CD14-positive monocyte (primary cell): ENCODE measurements around the gene IFIT5. TPM values are rescaled to one million over a fixed set of nuclear protein-coding genes. Genes with fewer than 3 reads are reported as not detected.
"Not testable (repeated sequence)": the region's sequence is repeated elsewhere in the genome, so short reads cannot be mapped to it uniquely, and the experiment has no call there.

Experiments used
- DNase-seq, 3 donors: peaks; one replicate each; pipeline ENCODE4 v3.0.0-alpha.2; 2011 to 2022
- H2AFZ ChIP-seq: 2 replicates; pipeline ENCODE4 v1.6.0; 2012; ENCODE audit warnings: mild to moderate bottlenecking, low read depth, low read length, inconsistent platforms; ENCODE audit not compliant: insufficient read depth, poor library complexity, severe bottlenecking
- H3K27ac ChIP-seq, 2 donors: 1 replicate in 1 of 2; 2 replicates in 1 of 2; pipeline ENCODE4 v1.5.1; 2012 to 2013; ENCODE audit warnings: low read length in 2 of 2, control low read depth in 1 of 2, inconsistent platforms in 1 of 2, low read depth in 1 of 2, mild to moderate bottlenecking in 1 of 2
- H3K27me3 ChIP-seq, 2 donors: one replicate each; pipeline versions ENCODE4 v1.6.0 to v1.6.1; 2011 to 2013; ENCODE audit warnings: low read length in 2 of 2; ENCODE audit not compliant: control insufficient read depth in 2 of 2, insufficient read depth in 2 of 2
- H3K36me3 ChIP-seq, 2 donors: replicated peaks in 1 of 2; 1 replicate in 1 of 2; 2 replicates in 1 of 2; pipeline versions ENCODE4 v1.5.1 to v1.6.1; 2012 to 2013; ENCODE audit warnings: low read length in 2 of 2, control low read depth in 1 of 2, inconsistent platforms in 1 of 2, mild to moderate bottlenecking in 1 of 2; ENCODE audit not compliant: insufficient read depth in 2 of 2, control insufficient read depth in 1 of 2
- H3K4me1 ChIP-seq, 2 donors: 1 replicate in 1 of 2; 2 replicates in 1 of 2; pipeline versions ENCODE4 v1.5.1 to v1.6.1; 2012 to 2013; ENCODE audit warnings: low read length in 2 of 2, control low read depth in 1 of 2, inconsistent platforms in 1 of 2, mild to moderate bottlenecking in 1 of 2, moderate library complexity in 1 of 2; ENCODE audit not compliant: insufficient read depth in 2 of 2, control insufficient read depth in 1 of 2
- H3K4me2 ChIP-seq: replicated peaks from 2 replicates; pipeline ENCODE3; 2012; ENCODE audit warnings: low read length, moderate library complexity, mild to moderate bottlenecking; ENCODE audit not compliant: poor library complexity, severe bottlenecking; ENCODE audit errors: extremely low read depth
- H3K4me3 ChIP-seq, 3 experiments: fragments of 200-600 bp in 1 of 3; sonication (generic) in 1 of 3; replicated peaks in 1 of 3; 1 replicate in 2 of 3; 2 replicates in 1 of 3; pipeline ENCODE4 v1.5.1; 2011 to 2013; ENCODE audit warnings: low read length in 3 of 3, mild to moderate bottlenecking in 3 of 3, control low read depth in 2 of 3, low read depth in 2 of 3, inconsistent platforms in 1 of 3, moderate library complexity in 1 of 3
- H3K79me2 ChIP-seq: 2 replicates; pipeline ENCODE4 v1.6.0; 2012; ENCODE audit warnings: mild to moderate bottlenecking, control low read depth, inconsistent platforms, low read length, moderate library complexity; ENCODE audit not compliant: insufficient read depth
- H3K9ac ChIP-seq: 2 replicates; pipeline ENCODE4 v1.6.0; 2017; ENCODE audit warnings: low read length, mild to moderate bottlenecking; ENCODE audit not compliant: insufficient read depth, poor library complexity, severe bottlenecking
- H3K9me3 ChIP-seq, 2 donors: replicated peaks in 1 of 2; 1 replicate in 1 of 2; 2 replicates in 1 of 2; pipeline versions ENCODE4 v1.5.1 to v1.6.1; 2012 to 2013; ENCODE audit warnings: low read length in 2 of 2, control low read depth in 1 of 2; ENCODE audit not compliant: control insufficient read depth in 1 of 2, insufficient read depth in 1 of 2
- H4K20me1 ChIP-seq: 2 replicates; pipeline ENCODE4 v1.6.0; 2012; ENCODE audit warnings: mild to moderate bottlenecking, low read length, control low read depth, moderate library complexity; ENCODE audit not compliant: insufficient read depth
- H3K27ac Mint-ChIP-seq, 7 donors: one replicate each; pipeline ENCODE4 v1.8.0; 2020; ENCODE audit warnings: mild to moderate bottlenecking in 7 of 7, mixed read lengths in 7 of 7, moderate library complexity in 6 of 7, inconsistent platforms in 2 of 7
- H3K27me3 Mint-ChIP-seq, 3 donors: one replicate each; pipeline ENCODE4 v1.8.0; 2021 to 2022; ENCODE audit warnings: low read depth in 3 of 3, mild to moderate bottlenecking in 3 of 3, mixed read lengths in 3 of 3, moderate library complexity in 3 of 3, inconsistent platforms in 1 of 3
- H3K36me3 Mint-ChIP-seq, 2 donors: one replicate each; pipeline ENCODE4 v1.8.0; 2020; ENCODE audit warnings: mixed read lengths in 2 of 2, inconsistent platforms in 1 of 2, mild to moderate bottlenecking in 1 of 2
- H3K4me1 Mint-ChIP-seq: one replicate; pipeline ENCODE4 v1.8.0; 2020; ENCODE audit warnings: mild to moderate bottlenecking, mixed read lengths
- H3K4me3 Mint-ChIP-seq, 2 donors: one replicate each; pipeline ENCODE4 v1.8.0; 2020; ENCODE audit warnings: mild to moderate bottlenecking in 2 of 2, mixed read lengths in 2 of 2, moderate library complexity in 1 of 2
- H3K9me3 Mint-ChIP-seq, 7 donors: one replicate each; pipeline ENCODE4 v1.8.0; 2020 to 2022; ENCODE audit warnings: mixed read lengths in 7 of 7, mild to moderate bottlenecking in 6 of 7, moderate library complexity in 6 of 7, inconsistent platforms in 2 of 7
- CTCF ChIP-seq: fragments of 200-600 bp; IDR thresholded peaks from one replicate; pipeline ENCODE4 v1.8.0; 2022; ENCODE audit warnings: antibody characterized with exemption, mild to moderate bottlenecking
- WGBS: methylation state at CpG from one replicate; pipeline ENCODE4 v1.1.5; 2013; ENCODE audit warnings: missing lambda C conversion rate; ENCODE audit not compliant: insufficient coverage; 5-methylcytosine and 5-hydroxymethylcytosine counted together
- intact Hi-C, 2 donors: fragments of 100-400 bp; cut with micrococcal nuclease; formaldehyde crosslinking; loops; one replicate each; pipeline versions ENCODE4 v1.15.0 to v1.15.1; 2023
- polyA plus RNA-seq, 3 donors: library from polyadenylated mRNA; depleted of rRNA in 1 of 3; unstranded in 2 of 3; stranded (reverse) in 1 of 3; fragments of 300-500 nt in 2 of 3; fragments of >200 nt in 1 of 3; fragmentation: Illumina TruSeq in 2 of 3; gene quantifications; 1 replicate in 2 of 3; 2 replicates in 1 of 3; pipeline ENCODE4 v1.2.3, GENCODE V29; 2012 to 2021

Gene IFIT5
- polyA plus RNA-seq, 3 donors = 2.4 to 8.0 (median 5.8) TPM

- WGBS = 94% methylated on average over 4 of the region's 5 CpGs
- Histone ChIP-seq H3K4me3 (no peak overlapping the region), H3K36me3 (no peaks in the 10 kb centered on the region), H3K9me3 (no peaks in the 10 kb centered on the region), H4K20me1 (no peaks in the 10 kb centered on the region), H3K9ac (no peak overlapping the region), H2AFZ (no peak overlapping the region), H3K4me1 (peaks cover 23 to 30% of the 10 kb centered on the region in 2 donors), H3K79me2 (no peaks in the 10 kb centered on the region), H3K4me2 (no peak overlapping the region), H3K27me3 (no peaks in the 10 kb centered on the region), H3K27ac (no peak overlapping the region)
- no peak for TF ChIP-seq CTCF
- DNase-seq = no peak
- no peak overlapping the region for H3K4me3 Mint-ChIP-seq
- H3K36me3 Mint-ChIP-seq = no peaks in the 10 kb centered on the region
- intact Hi-C loops = no loop called here
- no peak overlapping the region for H3K27ac Mint-ChIP-seq
- no peaks in the 10 kb centered on the region for H3K9me3 Mint-ChIP-seq
- H3K27me3 Mint-ChIP-seq = peaks cover 0 to 3% (median 0%) of the 10 kb centered on the region in 3 donors
- peaks cover 20% of the 10 kb centered on the region for H3K4me1 Mint-ChIP-seq
Observed at GRCh38 chr10:89390476-89391225, 23.7 kb upstream of the IFIT5 start.

- H3K9ac ChIP-seq, H3K27me3 ChIP-seq, H3K27ac Mint-ChIP-seq, H3K4me3 ChIP-seq, H2AFZ ChIP-seq, H3K36me3 ChIP-seq, H3K4me2 ChIP-seq, H3K9me3 Mint-ChIP-seq, H3K27me3 Mint-ChIP-seq, intact Hi-C loops, H3K27ac ChIP-seq, H3K36me3 Mint-ChIP-seq, H3K4me3 Mint-ChIP-seq, H3K79me2 ChIP-seq, H3K9me3 ChIP-seq, H4K20me1 ChIP-seq, DNase-seq: not testable (repeated sequence)
- peaks cover 19 to 28% of the 10 kb centered on the region in 2 donors for H3K4me1 ChIP-seq
- peaks cover 19% of the 10 kb centered on the region for H3K4me1 Mint-ChIP-seq
- WGBS = no CpG with 5 or more reads among the region's 4 CpGs
Observed at GRCh38 chr10:89391226-89391576, 23.2 kb upstream of the IFIT5 start.
